ENCODE results near the gene CD22.

DNA sequence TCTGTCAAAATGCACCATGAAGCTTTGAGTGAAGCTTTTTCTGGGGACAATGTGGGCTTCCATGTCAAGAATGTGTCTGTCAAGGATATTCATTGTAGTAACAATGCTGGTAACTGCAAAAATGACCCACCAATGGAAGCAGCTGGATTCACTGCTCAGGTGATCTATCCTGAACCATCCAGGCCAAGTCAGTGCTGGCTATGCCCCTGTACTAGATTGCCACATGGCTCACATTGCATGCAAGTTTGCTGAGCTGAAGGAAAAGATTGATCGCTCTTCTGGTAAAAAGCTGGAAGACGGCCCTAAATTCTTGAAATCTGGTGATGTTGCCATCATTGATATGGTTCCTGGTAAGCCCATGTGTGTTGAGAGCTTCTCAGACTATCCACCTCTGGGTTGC is 54.5 kb downstream of the CD22 start:
- TF ChIP-seq, protein P1, sequence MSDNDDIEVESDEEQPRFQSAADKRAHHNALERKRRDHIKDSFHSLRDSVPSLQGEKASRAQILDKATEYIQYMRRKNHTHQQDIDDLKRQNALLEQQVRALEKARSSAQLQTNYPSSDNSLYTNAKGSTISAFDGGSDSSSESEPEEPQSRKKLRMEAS (IDR thresholded peaks at IDR 0.05) = no peak
- no peak for TF ChIP-seq ESRRA (CRISPR knock-in tag; IDR thresholded peaks at IDR 0.05; ENCODE audit: low read depth)
- TF ChIP-seq, protein P2, sequence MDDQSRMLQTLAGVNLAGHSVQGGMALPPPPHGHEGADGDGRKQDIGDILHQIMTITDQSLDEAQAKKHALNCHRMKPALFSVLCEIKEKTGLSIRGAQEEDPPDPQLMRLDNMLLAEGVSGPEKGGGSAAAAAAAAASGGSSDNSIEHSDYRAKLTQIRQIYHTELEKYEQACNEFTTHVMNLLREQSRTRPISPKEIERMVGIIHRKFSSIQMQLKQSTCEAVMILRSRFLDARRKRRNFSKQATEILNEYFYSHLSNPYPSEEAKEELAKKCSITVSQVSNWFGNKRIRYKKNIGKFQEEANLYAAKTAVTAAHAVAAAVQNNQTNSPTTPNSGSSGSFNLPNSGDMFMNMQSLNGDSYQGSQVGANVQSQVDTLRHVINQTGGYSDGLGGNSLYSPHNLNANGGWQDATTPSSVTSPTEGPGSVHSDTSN (CRISPR knock-in tag; IDR thresholded peaks at IDR 0.05; ENCODE audit: borderline replicate concordance) = no peak
- TF ChIP-seq UBTF (CRISPR knock-in tag; IDR thresholded peaks at IDR 0.05) = no peak

Measured in HepG2 (cell line).